Esophagus muscularis mucosa (tissue), 4 donors: ENCODE results near the gene DYNLT3.

Experiments used
- CTCF ChIP-seq, 3 experiments: fragments of 200-600 bp in 2 of 3; fragments of 450-650 bp in 1 of 3; sonication (generic) in 2 of 3; IDR thresholded peaks; one replicate each; pipeline ENCODE4 v1.5.1; 2017 to 2019; ENCODE audit warnings: antibody characterized with exemption in 3 of 3, mild to moderate bottlenecking in 2 of 3, moderate library complexity in 1 of 3
- EP300 ChIP-seq: sonication (generic); formaldehyde crosslinking; IDR thresholded peaks from one replicate; pipeline ENCODE4 v1.6.1; 2017; ENCODE audit warnings: antibody characterized with exemption
- POLR2A ChIP-seq: fragments of 450-650 bp; IDR thresholded peaks from one replicate; pipeline ENCODE4 v1.6.1; 2017; ENCODE audit warnings: antibody characterized with exemption, moderate library complexity, mild to moderate bottlenecking, low read depth
- POLR2AphosphoS5 ChIP-seq, 2 donors: sonication (generic); formaldehyde crosslinking; IDR thresholded peaks; one replicate each; pipeline ENCODE4 v1.6.1; 2017; ENCODE audit warnings: antibody characterized with exemption in 2 of 2

GRCh38 chrX:37820646-37821045 lies 26.7 kb downstream of the DYNLT3 start:
- no peak for TF ChIP-seq CTCF (IDR thresholded peaks at IDR 0.05)
- no peak for TF ChIP-seq POLR2AphosphoS5 (IDR thresholded peaks at IDR 0.05)
- TF ChIP-seq EP300 = no peak
- TF ChIP-seq POLR2A = no peak
